Subcutaneous adipose tissue (tissue), 4 donors: ENCODE data around the gene ARHGAP36. TPM values are rescaled to one million over a fixed set of nuclear protein-coding genes. Genes with fewer than 3 reads are reported as not detected.

ENCODE experiments used
- CTCF ChIP-seq: fragments of 450-650 bp; IDR thresholded peaks from one replicate; pipeline ENCODE4 v1.5.1; 2016; ENCODE audit warnings: low read depth, mild to moderate bottlenecking, control low read depth, antibody characterized with exemption, moderate library complexity
- total RNA-seq, 4 donors: library from RNA; depleted of rRNA; stranded (reverse); fragments of >200 nt; gene quantifications; one replicate each; pipeline ENCODE4 v1.1.0, GENCODE V29; 2016

ARHGAP36 gene
- not detected for total RNA-seq

- no peak for TF ChIP-seq CTCF
Measured at GRCh38 chrX:131058136-131058868, at the start of gene ARHGAP36. Gene ARHGAP36, plus strand, starts transcription at chrX:131058346. Its CDS starts 23,320 bp downstream, at chrX:131081666.

- TF ChIP-seq CTCF = no peak
Measured at GRCh38 chrX:131010186-131010585, 48.0 kb upstream of the ARHGAP36 start.

GRCh38 chrX:131025336-131025735 lies 32.8 kb upstream of the ARHGAP36 start:
- no peak for TF ChIP-seq CTCF

GRCh38 chrX:131032354-131033230 lies 25.6 kb upstream of the ARHGAP36 start:
- no peak for TF ChIP-seq CTCF

- TF ChIP-seq CTCF = no peak
Measured at GRCh38 chrX:131034063-131034462, 24.1 kb upstream of the ARHGAP36 start.

GRCh38 chrX:131040781-131041180 lies 17.4 kb upstream of the ARHGAP36 start:
- no peak for TF ChIP-seq CTCF

GRCh38 chrX:131041667-131042066 lies 16.5 kb upstream of the ARHGAP36 start:
- no peak for TF ChIP-seq CTCF
